Gastroesophageal sphincter (tissue), 4 donors: Measurements from ENCODE around the gene PHLDA2. TPM values are rescaled to one million over a fixed set of nuclear protein-coding genes. Genes with fewer than 3 reads are reported as not detected.

Experiments
- ATAC-seq: fragments of 150-250 bp; one replicate; pipeline ENCODE4 v1.9.1; 2016; ENCODE audit warnings: mild to moderate bottlenecking, moderate library complexity
- H3K27ac ChIP-seq, 4 donors: fragments of 200-600 bp; sonication (generic) in 3 of 4; 1 replicate in 3 of 4; 2 replicates in 1 of 4; pipeline ENCODE4 v1.5.1; 2016 to 2019
- H3K27me3 ChIP-seq: fragments of 200-600 bp; sonication (generic); one replicate; pipeline ENCODE4 v1.5.1; 2019
- H3K36me3 ChIP-seq, 2 donors: fragments of 200-600 bp; sonication (generic); one replicate each; pipeline ENCODE4 v1.5.1; 2019; ENCODE audit warnings: control low read depth in 1 of 2
- H3K4me1 ChIP-seq, 3 donors: fragments of 200-600 bp; sonication (generic); 1 replicate in 2 of 3; 2 replicates in 1 of 3; pipeline ENCODE4 v1.5.1; 2016 to 2019; ENCODE audit warnings: control low read depth in 2 of 3
- H3K4me3 ChIP-seq, 2 donors: fragments of 200-600 bp; sonication (generic); one replicate each; pipeline ENCODE4 v1.5.1; 2019; ENCODE audit warnings: mild to moderate bottlenecking in 1 of 2, moderate library complexity in 1 of 2
- H3K9me3 ChIP-seq, 3 donors: fragments of 200-600 bp; sonication (generic); one replicate each; pipeline ENCODE4 v1.5.1; 2017 to 2019; ENCODE audit warnings: control low read depth in 2 of 3
- EP300 ChIP-seq: sonication (generic); formaldehyde crosslinking; IDR thresholded peaks from one replicate; pipeline ENCODE4 v1.6.1; 2017; ENCODE audit warnings: antibody characterized with exemption, mild to moderate bottlenecking
- POLR2A ChIP-seq, 2 donors: fragments of 450-650 bp; IDR thresholded peaks; one replicate each; pipeline ENCODE4 v1.6.1; 2017; ENCODE audit warnings: antibody characterized with exemption in 2 of 2, mild to moderate bottlenecking in 2 of 2, moderate library complexity in 1 of 2
- POLR2AphosphoS5 ChIP-seq: sonication (generic); formaldehyde crosslinking; IDR thresholded peaks from one replicate; pipeline ENCODE4 v1.6.1; 2017; ENCODE audit warnings: antibody characterized with exemption
- WGBS, 2 donors: methylation state at CpG; one replicate each; pipeline ENCODE4 v1.1.5; 2018; ENCODE audit warnings: low coverage in 1 of 2; 5-methylcytosine and 5-hydroxymethylcytosine counted together
- total RNA-seq, 4 donors: library from RNA; depleted of rRNA; stranded (reverse); fragments of >200 nt; gene quantifications; one replicate each; pipeline ENCODE4 v1.1.0, GENCODE V29; 2016
- TF ChIP-seq, protein P1 (sequence below), 4 experiments: fragments of 200-600 bp in 2 of 4; fragments of 450-650 bp in 2 of 4; sonication (generic) in 1 of 4; IDR thresholded peaks; one replicate each; pipeline ENCODE4 v1.5.1; 2017 to 2019; ENCODE audit warnings: antibody characterized with exemption in 4 of 4, mild to moderate bottlenecking in 2 of 4, moderate library complexity in 2 of 4

The PHLDA2 gene
- total RNA-seq, 4 donors from 2014 or later = 0.82 to 5.0 (median 1.9) TPM; not detected in 1

DNA sequence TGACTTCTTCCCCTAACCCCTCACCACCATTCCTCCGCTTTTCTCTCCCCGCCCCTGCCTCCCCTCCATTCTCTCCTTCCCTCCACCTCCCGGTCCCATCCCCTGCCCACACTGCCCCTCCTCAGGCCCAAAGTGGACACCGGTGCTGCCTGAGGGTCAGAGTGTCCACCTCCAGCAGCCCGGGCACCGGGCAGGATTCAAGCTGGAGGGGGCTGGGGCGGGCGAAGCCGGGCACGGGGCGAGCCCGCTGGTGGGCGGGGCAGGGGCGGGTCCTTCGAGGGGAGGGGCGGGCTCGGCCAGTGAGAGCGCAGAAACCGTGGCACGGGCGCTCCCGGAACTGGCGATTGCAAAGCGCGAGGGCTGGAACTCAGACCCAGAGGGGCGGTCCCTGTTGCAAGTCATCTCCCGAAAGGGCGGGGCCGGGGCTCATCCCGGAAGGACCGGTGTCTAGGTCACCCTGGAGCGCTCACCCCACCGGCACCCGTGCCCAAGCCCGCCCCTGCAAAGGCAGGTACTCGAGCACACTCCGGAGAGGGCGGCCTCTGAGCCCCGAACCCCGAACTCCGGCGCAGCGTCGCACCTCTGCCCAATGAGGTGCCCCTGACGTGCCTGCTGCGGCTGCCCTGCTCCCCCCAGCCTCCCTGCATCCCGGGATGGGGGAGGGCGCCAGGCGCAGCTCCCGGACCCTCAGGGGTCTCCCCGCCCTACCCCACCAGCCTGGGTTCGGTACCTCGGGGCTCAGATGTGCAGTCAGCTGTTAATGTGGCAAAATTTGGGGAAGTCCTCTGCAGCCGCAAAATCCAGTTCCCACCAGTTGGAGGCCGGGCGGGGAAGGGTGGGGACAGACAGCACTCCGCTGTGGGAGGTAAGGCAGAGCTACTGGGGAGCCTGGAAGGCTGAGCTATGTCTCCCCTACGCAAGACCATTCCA is 27.1 kb downstream of the PHLDA2 start:
- Histone ChIP-seq H3K27ac (peak overlapping the region; percentile 41 to 82 (median 78)), H3K9me3 (peaks cover 0 to 3% (median 0%) of the 10 kb centered on the region in 3 donors), H3K4me1 (peaks cover 0 to 58% (median 15%) of the 10 kb centered on the region in 3 donors), H3K27me3 (peaks cover 11% of the 10 kb centered on the region), H3K36me3 (peaks cover 0 to 12% of the 10 kb centered on the region in 2 donors), H3K4me3 (peak overlapping the region; percentile 45 to 64)
- ATAC-seq = peak; percentile 94
- 0 to 20% methylated on average over 2 to 8 of the region's 58 CpGs for WGBS, 2 donors
- TF ChIP-seq EP300 = no peak
- TF ChIP-seq, protein P1, sequence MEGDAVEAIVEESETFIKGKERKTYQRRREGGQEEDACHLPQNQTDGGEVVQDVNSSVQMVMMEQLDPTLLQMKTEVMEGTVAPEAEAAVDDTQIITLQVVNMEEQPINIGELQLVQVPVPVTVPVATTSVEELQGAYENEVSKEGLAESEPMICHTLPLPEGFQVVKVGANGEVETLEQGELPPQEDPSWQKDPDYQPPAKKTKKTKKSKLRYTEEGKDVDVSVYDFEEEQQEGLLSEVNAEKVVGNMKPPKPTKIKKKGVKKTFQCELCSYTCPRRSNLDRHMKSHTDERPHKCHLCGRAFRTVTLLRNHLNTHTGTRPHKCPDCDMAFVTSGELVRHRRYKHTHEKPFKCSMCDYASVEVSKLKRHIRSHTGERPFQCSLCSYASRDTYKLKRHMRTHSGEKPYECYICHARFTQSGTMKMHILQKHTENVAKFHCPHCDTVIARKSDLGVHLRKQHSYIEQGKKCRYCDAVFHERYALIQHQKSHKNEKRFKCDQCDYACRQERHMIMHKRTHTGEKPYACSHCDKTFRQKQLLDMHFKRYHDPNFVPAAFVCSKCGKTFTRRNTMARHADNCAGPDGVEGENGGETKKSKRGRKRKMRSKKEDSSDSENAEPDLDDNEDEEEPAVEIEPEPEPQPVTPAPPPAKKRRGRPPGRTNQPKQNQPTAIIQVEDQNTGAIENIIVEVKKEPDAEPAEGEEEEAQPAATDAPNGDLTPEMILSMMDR (IDR thresholded peaks at IDR 0.05) = peak in 1 of 4 experiments; percentile 26
- peak; percentile 46 for TF ChIP-seq POLR2AphosphoS5
- peak in 1 of 2 donors; percentile 56 for TF ChIP-seq POLR2A (IDR thresholded peaks at IDR 0.05)

DNA sequence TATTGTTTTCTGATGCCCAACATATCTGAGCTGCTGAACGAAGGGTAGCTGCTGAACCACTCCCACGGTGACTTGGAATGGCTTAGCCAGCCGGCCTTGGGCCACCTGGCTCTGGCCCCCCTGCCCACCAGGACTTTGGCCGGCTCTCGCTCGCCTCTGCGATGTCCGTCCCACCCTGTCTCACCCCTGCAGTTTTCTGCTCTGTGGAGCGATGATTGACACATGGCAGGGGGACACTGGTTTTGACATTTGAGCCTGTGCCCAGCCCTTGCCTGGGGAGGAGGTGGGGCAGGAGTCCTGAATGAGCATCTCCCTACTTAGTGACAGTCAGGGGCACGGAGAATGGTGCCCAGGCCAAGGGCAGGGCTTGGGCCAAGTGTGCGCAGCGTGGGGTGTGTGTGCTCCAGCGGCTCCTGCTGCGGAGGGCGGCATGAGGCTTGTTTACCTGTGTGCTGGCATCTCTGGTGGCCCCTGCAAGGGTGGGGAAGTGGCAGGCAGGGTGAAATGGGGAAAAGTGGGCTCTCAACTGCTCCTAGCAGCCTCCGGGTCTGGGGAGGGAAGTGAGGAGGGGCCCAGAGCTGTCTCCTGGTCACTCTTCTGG is 27.9 kb downstream of the PHLDA2 start:
- Histone ChIP-seq H3K27ac (peak overlapping the region; percentile 41 to 82 (median 78)), H3K36me3 (peaks cover 0 to 9% of the 10 kb centered on the region in 2 donors), H3K4me1 (peaks cover 0 to 58% (median 15%) of the 10 kb centered on the region in 3 donors), H3K4me3 (peak overlapping the region; percentile 45 to 64), H3K27me3 (peaks cover 6% of the 10 kb centered on the region), H3K9me3 (no peaks in the 10 kb centered on the region)
- no peak for TF ChIP-seq POLR2AphosphoS5
- no peak for TF ChIP-seq EP300
- peak; percentile 4 for ATAC-seq
- 33 to 84% methylated on average over 1 to 4 of the region's 16 CpGs for WGBS, 2 donors

DNA sequence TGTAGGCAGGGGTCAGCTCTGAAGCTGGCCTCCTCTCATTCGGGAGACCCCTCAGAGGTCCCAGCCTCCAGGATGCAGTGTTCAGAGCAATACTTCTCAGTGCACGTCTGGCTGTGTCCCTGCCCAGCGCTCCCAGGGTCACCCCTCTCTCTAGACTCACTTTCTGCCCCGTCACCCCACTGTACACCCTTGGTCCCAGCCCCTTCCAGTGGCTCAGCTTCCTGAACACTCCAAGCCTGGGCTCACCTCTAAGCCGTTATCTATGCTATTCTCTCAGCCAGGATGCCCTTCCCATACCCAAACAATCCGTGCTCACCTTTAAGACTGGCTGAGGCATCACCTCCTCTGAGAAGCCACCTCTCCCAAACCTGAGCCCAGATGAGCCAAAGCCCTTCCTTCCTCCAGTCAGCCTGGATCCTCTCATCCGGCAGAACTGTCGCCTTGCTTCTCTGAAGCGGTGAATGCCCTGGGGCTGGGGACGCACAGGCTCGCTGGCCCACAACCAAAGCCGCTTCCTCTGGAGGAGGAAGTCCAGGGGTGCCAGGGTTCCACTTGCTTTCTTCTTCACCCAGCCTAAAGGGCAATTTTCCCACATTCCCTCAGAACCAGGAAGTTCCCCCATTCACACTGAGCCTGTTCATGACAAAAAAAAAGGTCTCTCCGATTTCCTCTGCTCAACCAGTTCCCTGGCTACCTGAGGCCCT is 30.0 kb downstream of the PHLDA2 start:
- Histone ChIP-seq H3K9me3 (no peaks in the 10 kb centered on the region), H3K27me3 (no peaks in the 10 kb centered on the region), H3K36me3 (no peaks in the 10 kb centered on the region), H3K4me3 (no peak overlapping the region), H3K4me1 (peaks cover 0 to 55% (median 15%) of the 10 kb centered on the region in 3 donors), H3K27ac (peak overlapping the region in 3 of 4 donors; percentile 66 to 70 (median 69))
- no peak for TF ChIP-seq POLR2AphosphoS5
- TF ChIP-seq, protein P1 (IDR thresholded peaks at IDR 0.05) = no peak
- ATAC-seq = no peak
- 67 to 76% methylated on average over 3 to 7 of the region's 13 CpGs for whole genome bisulfite sequencing, 2 donors

DNA sequence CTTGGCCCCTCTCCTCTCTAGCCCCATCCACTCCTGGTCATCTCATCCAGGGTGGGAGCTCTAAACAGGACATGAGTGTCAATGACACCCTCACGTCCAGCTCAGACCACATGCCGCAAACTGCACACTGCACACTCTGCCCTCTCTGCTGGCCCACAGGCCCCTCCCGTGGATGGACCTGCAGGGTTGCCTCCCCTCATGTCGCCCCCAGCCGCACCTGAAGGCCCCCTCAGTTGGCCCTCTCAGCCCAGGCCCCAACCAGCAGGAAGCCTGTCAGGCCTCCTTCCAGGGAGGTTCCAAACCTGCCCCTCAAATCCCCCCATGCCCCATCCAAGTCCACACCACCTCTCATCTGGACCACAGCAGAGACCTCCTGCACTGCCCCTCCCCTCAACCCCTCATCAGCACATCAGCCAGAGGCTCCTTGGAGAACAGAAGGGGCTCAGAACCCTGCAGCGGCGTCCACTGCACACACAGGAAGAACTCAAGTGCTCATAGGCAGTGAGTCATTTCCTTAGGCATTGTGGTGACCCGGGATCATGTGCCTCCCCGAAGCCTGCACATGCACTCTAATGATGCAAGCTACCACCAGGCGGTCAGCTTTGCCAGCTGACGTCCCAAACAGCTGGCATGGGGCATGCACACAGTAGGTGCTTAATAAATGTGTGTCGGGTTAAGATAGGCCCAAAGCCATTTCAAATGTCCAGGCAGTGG is 30.7 kb downstream of the PHLDA2 start:
- 68 to 100% methylated on average over 1 to 3 of the region's 12 CpGs for WGBS, 2 donors
- peaks cover 0 to 48% (median 15%) of the 10 kb centered on the region in 3 donors for H3K4me1 ChIP-seq

More for the DNA sequence above, 30.7 kb downstream of the PHLDA2 start:
- H3K36me3 ChIP-seq = no peaks in the 10 kb centered on the region
- H3K27me3 ChIP-seq = no peaks in the 10 kb centered on the region
- H3K4me3 ChIP-seq = no peak overlapping the region
- ATAC-seq = peak; percentile 32
- TF ChIP-seq, protein P1 (IDR thresholded peaks at IDR 0.05) = no peak
- TF ChIP-seq POLR2AphosphoS5 = peak; percentile 30
- H3K27ac ChIP-seq = peak overlapping the region in 3 of 4 donors; percentile 66 to 70 (median 69)
- H3K9me3 ChIP-seq = no peaks in the 10 kb centered on the region
